Stimulated activated CD8-positive, alpha-beta memory T cell treated with anti-CD3 and anti-CD28 coated beads, Interleukin-12 subunit alpha, Interleukin-12 subunit beta, amount 100 ng/mL, for 24 hours (primary cell): ENCODE measurements around the gene DUSP9.

ENCODE experiments used
- DNase-seq: peaks from one replicate; pipeline ENCODE4 v3.0.0-alpha.2; 2020; ENCODE audit errors: extremely low read depth

The DUSP9 gene

DNA sequence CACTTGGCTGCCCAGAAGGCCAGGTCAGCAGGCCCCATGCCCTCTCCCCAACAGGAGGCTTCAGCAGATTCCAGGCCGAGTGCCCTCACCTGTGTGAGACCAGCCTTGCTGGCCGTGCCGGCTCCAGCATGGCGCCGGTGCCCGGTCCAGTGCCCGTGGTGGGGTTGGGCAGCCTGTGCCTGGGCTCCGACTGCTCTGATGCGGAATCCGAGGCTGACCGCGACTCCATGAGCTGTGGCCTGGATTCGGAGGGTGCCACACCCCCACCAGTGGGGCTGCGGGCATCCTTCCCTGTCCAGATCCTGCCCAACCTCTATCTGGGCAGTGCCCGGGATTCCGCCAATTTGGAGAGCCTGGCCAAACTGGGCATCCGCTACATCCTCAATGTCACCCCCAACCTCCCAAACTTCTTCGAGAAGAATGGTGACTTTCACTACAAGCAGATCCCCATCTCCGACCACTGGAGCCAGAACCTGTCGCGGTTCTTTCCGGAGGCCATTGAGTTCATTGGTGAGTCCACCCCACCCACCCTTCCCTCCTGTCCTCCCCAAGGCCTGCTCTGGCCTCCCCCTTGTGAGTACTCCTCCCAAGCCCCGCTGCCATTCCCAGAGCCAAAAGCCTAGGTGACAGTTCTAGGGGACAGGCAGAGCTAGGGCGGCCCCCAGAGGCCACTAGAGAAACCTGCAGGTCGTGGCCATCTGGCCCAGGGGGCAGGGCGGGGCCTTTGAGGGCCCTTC lies 2.3 kb downstream of the DUSP9 start:
- no peak for DNase-seq

- DNase-seq = no peak
Measured at GRCh38 chrX:153649915-153650782, 3.1 kb downstream of the DUSP9 start.

- DNase-seq = no peak
Measured at GRCh38 chrX:153650959-153651358, 4.0 kb downstream of the DUSP9 start.

- no peak for DNase-seq
Measured at GRCh38 chrX:153651540-153652079, 4.6 kb downstream of the DUSP9 start.

DNA sequence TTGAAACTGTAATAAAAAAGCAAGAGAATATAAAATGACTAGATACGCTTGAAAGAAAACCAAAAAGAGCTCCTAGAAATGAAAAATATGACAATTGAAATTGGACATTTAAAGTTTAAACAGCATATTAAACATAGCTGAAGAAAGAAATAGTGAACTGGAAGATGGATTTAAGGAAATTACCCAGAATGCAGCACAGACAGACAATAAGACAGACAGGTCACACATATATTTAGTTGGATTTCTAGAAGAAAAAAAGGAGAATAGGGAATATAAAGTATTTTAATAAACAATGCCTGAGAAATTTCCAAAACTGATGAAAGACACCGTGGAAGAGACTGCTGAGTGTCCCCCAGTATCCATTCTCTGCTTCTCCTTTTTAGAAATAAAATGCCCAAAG lies 6.6 kb downstream of the DUSP9 start:
- DNase-seq = no peak

- no peak for DNase-seq
Measured at GRCh38 chrX:153657161-153657560, 10.2 kb downstream of the DUSP9 start.

DNA sequence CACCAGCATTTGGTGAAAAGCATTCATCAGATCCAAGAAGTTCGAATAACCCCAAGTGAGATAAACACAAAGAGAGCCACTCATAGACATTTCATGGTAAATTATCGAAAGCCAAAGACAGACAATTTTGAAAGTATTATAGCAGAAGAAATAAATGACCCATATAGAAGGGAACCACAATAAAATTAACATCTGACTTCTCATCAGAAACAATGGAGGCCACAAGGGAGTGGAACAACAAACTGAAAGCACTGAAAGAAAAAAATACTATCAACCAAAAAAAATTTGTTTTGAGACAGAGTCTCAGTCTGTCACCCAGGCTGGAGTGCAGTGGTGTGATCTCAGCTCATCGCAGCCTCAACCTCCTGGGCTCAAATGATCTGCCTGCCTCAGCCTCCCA lies 12.3 kb downstream of the DUSP9 start:
- DNase-seq = no peak

DNA sequence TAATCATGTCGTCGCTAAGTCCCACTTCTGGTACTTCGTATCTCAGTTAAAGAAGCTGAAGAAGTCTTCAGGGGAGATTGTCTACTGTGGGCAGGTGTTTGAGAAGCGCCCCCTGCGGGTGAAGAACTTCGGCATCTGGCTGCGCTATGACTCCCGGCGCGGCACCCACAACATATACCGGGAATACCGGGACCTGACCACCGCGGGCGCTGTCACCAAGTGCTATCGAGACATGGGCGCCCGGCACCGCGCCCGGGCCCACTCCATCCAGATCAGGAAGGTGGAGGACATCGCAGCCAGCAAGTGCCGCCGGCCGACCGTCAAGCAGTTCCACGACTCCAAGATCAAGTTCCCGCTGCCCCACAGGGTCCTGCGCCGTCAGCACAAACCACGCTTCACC lies 15.3 kb downstream of the DUSP9 start:
- DNase-seq = no peak

DNA sequence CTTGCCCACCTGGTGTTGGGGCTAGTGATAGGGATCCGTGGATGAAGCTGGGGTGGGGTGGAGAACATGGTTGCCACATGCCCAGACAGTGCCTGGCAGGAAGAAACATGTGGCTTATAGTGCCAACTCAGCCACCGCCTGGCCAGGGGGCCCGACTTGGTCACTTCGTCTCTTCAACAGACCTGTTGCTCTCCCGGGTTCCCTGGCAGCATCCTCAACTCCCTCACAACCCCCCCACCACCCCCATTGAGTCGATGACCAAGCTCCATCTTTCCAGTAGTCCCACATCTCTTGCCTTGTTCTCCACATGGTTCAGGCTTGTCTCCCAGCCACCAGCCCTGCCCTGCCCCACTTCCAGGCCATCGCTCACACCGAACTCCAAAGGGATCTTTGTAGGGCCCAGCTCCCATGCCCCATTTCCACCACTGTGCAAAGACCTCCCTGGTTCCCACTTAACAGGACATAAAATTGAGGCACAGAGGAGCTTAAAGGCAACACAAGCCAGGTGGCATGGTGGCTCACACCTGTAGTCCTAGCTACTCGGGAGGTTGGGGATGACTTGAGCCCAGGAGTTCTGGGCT lies 18.8 kb downstream of the DUSP9 start:
- DNase-seq = no peak

DNA sequence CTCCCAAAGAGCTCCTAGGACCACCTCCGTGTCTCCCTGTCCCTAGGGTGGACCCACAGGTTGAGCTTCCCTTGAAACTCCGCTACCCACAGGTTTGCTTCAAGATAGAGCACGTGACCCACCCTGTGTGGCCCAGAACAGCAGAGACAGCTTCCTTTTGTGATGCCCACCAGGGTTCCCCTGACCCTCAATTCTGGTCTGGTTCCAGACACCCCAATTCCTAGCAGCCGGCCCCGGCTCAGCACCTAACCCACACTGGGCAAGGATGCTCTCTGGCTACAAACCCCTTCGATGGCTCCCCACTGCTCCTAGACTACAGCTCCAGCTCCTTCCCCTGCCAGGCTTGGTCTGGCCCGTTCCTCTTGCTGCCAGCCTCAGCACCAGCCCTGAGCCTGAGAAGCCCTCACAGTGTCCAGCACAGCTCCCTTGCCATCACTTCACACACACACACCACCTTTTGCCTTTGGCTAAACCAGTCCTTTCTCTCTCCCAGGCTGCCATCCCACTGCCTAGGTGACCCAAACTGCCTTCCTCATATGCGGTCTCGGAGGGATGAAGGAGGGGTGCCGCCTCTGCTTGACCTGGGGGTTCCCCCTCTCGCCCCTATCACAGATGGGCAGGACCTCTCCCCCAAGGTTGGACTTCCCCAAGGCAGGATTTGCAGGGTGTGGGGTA lies 20.4 kb downstream of the DUSP9 start:
- no peak for DNase-seq

DNA sequence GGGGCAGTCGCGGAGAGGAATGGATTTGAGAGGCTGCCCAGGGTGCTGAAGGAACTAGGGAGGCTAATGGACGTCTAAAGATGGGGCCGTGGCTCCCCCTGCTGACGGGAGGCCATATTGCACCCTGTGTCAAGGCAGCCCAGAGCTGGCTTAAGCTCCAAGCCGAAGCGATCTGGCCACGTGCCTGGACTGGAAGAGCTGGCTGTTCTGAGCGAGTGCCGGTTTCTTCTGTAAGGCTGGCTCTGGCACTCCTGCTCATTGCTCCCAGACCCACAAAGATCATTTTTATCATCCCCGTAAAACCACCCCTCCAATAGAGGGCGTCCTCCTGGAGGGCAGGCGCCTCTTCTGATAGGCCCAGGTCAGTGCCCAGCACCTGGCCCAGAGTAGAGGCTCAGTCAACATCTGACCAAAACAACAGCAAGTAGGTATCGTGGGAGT lies 21.0 kb downstream of the DUSP9 start:
- no peak for DNase-seq

DNA sequence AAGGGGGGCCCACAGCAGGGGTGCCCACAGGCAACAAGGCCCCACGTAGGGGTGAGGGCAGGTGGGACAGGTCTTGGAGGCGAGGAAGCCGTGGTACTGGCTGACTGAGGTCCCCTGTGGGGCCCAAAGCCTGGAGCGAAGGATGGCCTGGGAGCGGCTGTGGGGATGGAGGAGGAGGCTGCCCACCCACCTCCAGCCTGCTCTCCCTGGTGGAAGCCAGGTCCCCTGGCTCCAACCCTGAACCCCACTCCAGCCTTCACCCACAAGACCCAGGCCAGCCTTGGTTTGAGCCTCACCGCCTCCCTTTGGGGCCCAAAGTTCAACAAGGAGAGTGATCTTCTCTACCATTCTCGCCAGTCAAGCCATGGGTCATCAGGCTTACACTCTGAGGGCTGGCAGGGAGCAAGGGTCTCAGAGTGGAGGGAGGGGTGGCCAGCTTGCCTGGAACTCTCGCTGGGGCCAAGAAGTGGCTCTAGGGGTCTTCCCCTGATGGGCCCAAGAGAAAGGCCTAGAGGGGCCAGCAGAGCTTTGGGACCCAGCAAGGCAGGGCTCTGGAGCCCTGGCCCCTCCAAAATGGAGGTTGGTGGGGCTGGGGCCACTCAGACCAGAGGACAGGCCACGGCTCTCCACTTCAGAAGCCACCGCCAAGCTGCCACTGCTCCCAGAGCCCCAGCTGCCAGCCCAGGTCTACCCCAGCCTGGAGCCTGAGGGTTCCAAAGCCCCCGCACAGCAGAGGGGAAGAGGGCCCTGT lies 21.6 kb downstream of the DUSP9 start:
- DNase-seq = no peak

DNA sequence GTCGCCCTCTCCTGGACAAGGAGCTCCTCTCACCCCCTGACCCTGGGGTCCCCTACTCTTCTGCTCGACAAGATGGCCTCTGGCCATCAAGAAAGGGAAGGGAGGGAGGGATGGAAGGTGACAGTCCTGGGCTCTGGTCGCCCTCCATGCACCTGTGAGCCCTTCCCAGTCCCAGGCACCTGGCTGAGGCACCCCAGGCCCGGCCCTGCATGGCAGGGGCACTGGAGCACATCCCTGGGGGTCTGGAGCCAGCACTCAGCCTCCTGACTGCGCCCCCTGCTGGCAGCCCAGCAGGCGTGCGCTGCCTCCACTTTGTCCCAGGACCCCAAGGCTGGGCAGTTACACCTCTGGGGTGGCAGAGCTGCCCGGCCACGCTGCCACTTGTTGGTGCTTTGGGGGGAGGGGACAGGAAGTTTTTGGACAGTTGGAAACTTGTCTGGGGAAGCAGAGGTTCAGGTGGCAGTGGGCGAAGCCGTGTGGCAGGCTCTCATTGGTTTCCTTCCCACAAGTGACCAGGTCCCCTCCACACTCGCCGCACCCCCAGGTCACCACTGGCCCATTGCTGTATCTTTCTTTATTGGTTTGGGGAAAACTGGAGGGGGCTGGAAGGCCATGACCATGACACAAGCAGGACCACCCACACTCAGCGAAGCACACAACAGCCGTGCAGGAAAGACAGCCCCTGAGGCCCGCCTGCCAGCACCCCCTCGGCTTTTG lies 22.3 kb downstream of the DUSP9 start:
- DNase-seq = no peak

GRCh38 chrX:153669901-153670731 lies 23.1 kb downstream of the DUSP9 start:
- no peak for DNase-seq

GRCh38 chrX:153670748-153671588 lies 24.0 kb downstream of the DUSP9 start:
- DNase-seq = no peak

- DNase-seq = no peak
Measured at GRCh38 chrX:153671589-153672530, 24.9 kb downstream of the DUSP9 start.
